H9 (cell line): ENCODE data around the gene OPALIN. TPM values are rescaled to one million over a fixed set of nuclear protein-coding genes. Genes with fewer than 3 reads are reported as not detected.

Experiments
- DNase-seq: peaks from one replicate; pipeline ENCODE4 v3.0.0-alpha.2; 2017
- H2AFZ ChIP-seq: one replicate; pipeline ENCODE4 v1.6.1; 2013; ENCODE audit warnings: mild to moderate bottlenecking, low read length, control low read depth, moderate library complexity
- H2AK5ac ChIP-seq: 2 replicates; pipeline ENCODE4 v1.6.1; 2013; ENCODE audit warnings: low read length, control low read depth, mixed read lengths; ENCODE audit not compliant: insufficient read length
- H2BK120ac ChIP-seq: one replicate; pipeline ENCODE4 v1.6.1; 2013; ENCODE audit warnings: low read depth, mild to moderate bottlenecking, low read length, control low read depth, inconsistent platforms; ENCODE audit not compliant: poor library complexity, severe bottlenecking
- H2BK12ac ChIP-seq: 2 replicates; pipeline ENCODE4 v1.6.1; 2013; ENCODE audit warnings: low read length, control low read depth, mixed read lengths, low read depth; ENCODE audit not compliant: insufficient read length
- H2BK15ac ChIP-seq: 2 replicates; pipeline ENCODE4 v1.6.1; 2013; ENCODE audit warnings: low read depth, low read length, control low read depth
- H2BK20ac ChIP-seq: one replicate; pipeline ENCODE4 v1.6.1; 2013; ENCODE audit warnings: low read depth, mild to moderate bottlenecking, low read length, control low read depth, inconsistent platforms; ENCODE audit not compliant: poor library complexity, severe bottlenecking
- H2BK5ac ChIP-seq: 2 replicates; pipeline ENCODE4 v1.6.1; 2013; ENCODE audit warnings: low read length, control low read depth, mixed read lengths; ENCODE audit not compliant: insufficient read length
- H3K14ac ChIP-seq: 2 replicates; pipeline ENCODE4 v1.6.1; 2013; ENCODE audit warnings: low read length, control low read depth; ENCODE audit not compliant: insufficient read depth
- H3K18ac ChIP-seq: 2 replicates; pipeline ENCODE4 v1.6.1; 2013; ENCODE audit warnings: low read depth, mild to moderate bottlenecking, mixed read lengths, low read length, control low read depth; ENCODE audit not compliant: insufficient read length
- H3K23ac ChIP-seq: 2 replicates; pipeline ENCODE4 v1.6.1; 2013; ENCODE audit warnings: low read length, control low read depth, mixed read lengths, low read depth; ENCODE audit not compliant: insufficient read length
- H3K23me2 ChIP-seq: 2 replicates; pipeline ENCODE4 v1.6.1; 2013; ENCODE audit warnings: low read depth, mild to moderate bottlenecking, mixed read lengths, low read length, control low read depth; ENCODE audit not compliant: insufficient read length, poor library complexity, severe bottlenecking
- H3K27ac ChIP-seq: 2 replicates; pipeline ENCODE4 v1.5.1; 2013; ENCODE audit warnings: low read length, control low read depth, mixed read lengths, low read depth; ENCODE audit not compliant: insufficient read length
- H3K27me3 ChIP-seq: 2 replicates; pipeline ENCODE4 v1.6.1; 2013; ENCODE audit warnings: low read length, control low read depth, inconsistent platforms; ENCODE audit not compliant: insufficient read depth
- H3K4ac ChIP-seq: 2 replicates; pipeline ENCODE4 v1.6.1; 2013; ENCODE audit warnings: low read depth, mild to moderate bottlenecking, control low read depth, inconsistent platforms, low read length, moderate library complexity
- H3K4me1 ChIP-seq: 2 replicates; pipeline ENCODE4 v1.6.1; 2013; ENCODE audit warnings: low read length, control low read depth, inconsistent platforms; ENCODE audit not compliant: insufficient read depth
- H3K4me2 ChIP-seq: 2 replicates; pipeline ENCODE4 v1.6.1; 2013; ENCODE audit warnings: low read length, control low read depth, mixed read lengths; ENCODE audit not compliant: insufficient read length, insufficient read depth
- H3K56ac ChIP-seq: 2 replicates; pipeline ENCODE4 v1.6.1; 2013; ENCODE audit warnings: low read depth, mild to moderate bottlenecking, mixed read lengths, low read length, control low read depth; ENCODE audit not compliant: insufficient read length
- H3K79me1 ChIP-seq: 2 replicates; pipeline ENCODE4 v1.6.1; 2013; ENCODE audit warnings: low read depth, mild to moderate bottlenecking, moderate library complexity, low read length, control low read depth, inconsistent platforms; ENCODE audit not compliant: insufficient read depth, poor library complexity, severe bottlenecking
- H3K79me2 ChIP-seq: 2 replicates; pipeline ENCODE4 v1.6.1; 2013; ENCODE audit warnings: low read length, control low read depth, inconsistent platforms; ENCODE audit not compliant: insufficient read depth
- H3K9ac ChIP-seq: 2 replicates; pipeline ENCODE4 v1.6.1; 2013; ENCODE audit warnings: low read length, control low read depth, mixed read lengths; ENCODE audit not compliant: insufficient read length; ENCODE audit errors: extremely low read depth
- H3K9me3 ChIP-seq: one replicate; pipeline ENCODE4 v1.6.1; 2013; ENCODE audit warnings: low read depth, low read length, inconsistent platforms; ENCODE audit not compliant: control insufficient read depth
- H3T11ph ChIP-seq: one replicate; pipeline ENCODE4 v1.6.1; 2013; ENCODE audit warnings: mild to moderate bottlenecking, low read length, control low read depth, inconsistent platforms
- H4K20me1 ChIP-seq: one replicate; pipeline ENCODE4 v1.6.1; 2013; ENCODE audit not compliant: control insufficient read depth, insufficient read length, insufficient read depth
- H4K5ac ChIP-seq: 2 replicates; pipeline ENCODE4 v1.6.1; 2013; ENCODE audit warnings: low read depth, mild to moderate bottlenecking, mixed read lengths, low read length, control low read depth; ENCODE audit not compliant: insufficient read length
- H4K8ac ChIP-seq: replicated peaks from 2 replicates; pipeline ENCODE4 v1.6.1; 2013; ENCODE audit warnings: low read length, control low read depth, mixed read lengths, low read depth; ENCODE audit not compliant: insufficient read length
- H4K91ac ChIP-seq: 2 replicates; pipeline ENCODE4 v1.6.1; 2013; ENCODE audit warnings: low read depth, mild to moderate bottlenecking, moderate library complexity, mixed read lengths, low read length, control low read depth; ENCODE audit not compliant: insufficient read length
- H3K27ac Mint-ChIP-seq, 3 experiments: 2 replicates in 2 of 3; 3 replicates in 1 of 3; pipeline ENCODE4 v1.8.0; 2020 to 2021; ENCODE audit warnings: mixed read lengths in 3 of 3, mild to moderate bottlenecking in 1 of 3, moderate library complexity in 1 of 3
- H3K27me3 Mint-ChIP-seq: 2 replicates; pipeline ENCODE4 v1.8.0; 2021; ENCODE audit warnings: low read depth, mild to moderate bottlenecking, moderate library complexity, mixed read lengths
- H3K36me3 Mint-ChIP-seq, 3 experiments: 2 replicates in 2 of 3; 3 replicates in 1 of 3; pipeline ENCODE4 v1.8.0; 2020 to 2021; ENCODE audit warnings: low read depth in 3 of 3, mixed read lengths in 3 of 3; ENCODE audit not compliant: insufficient read depth in 1 of 3
- H3K4me1 Mint-ChIP-seq, 2 experiments: 2 replicates each; pipeline ENCODE4 v1.8.0; 2020; ENCODE audit warnings: mixed read lengths in 2 of 2
- H3K4me3 Mint-ChIP-seq, 2 experiments: 2 replicates in 1 of 2; 3 replicates in 1 of 2; pipeline ENCODE4 v1.8.0; 2020 to 2021; ENCODE audit warnings: mild to moderate bottlenecking in 2 of 2, mixed read lengths in 2 of 2, moderate library complexity in 1 of 2
- H3K9me3 Mint-ChIP-seq, 2 experiments: 2 replicates in 1 of 2; 3 replicates in 1 of 2; pipeline ENCODE4 v1.8.0; 2020; ENCODE audit warnings: mild to moderate bottlenecking in 2 of 2, mixed read lengths in 2 of 2, moderate library complexity in 1 of 2
- CTCF ChIP-seq: fragments of 200-600 bp; sonication (generic); conservative IDR thresholded peaks from 3 replicates; pipeline ENCODE4 v1.8.0; 2021; ENCODE audit warnings: antibody characterized with exemption, mild to moderate bottlenecking
- WGBS: extraction: QIAGEN DNeasy Blood & Tissue Kit; methylation state at CpG from one replicate; pipeline ENCODE4 v1.1.7; 2013; ENCODE audit warnings: missing lambda C conversion rate, low lambda C conversion rate, mixed read lengths; ENCODE audit not compliant: insufficient read length; ENCODE audit errors: extremely low coverage; 5-methylcytosine and 5-hydroxymethylcytosine counted together
- total RNA-seq: library from RNA; stranded (reverse); gene quantifications from 2 replicates; pipeline ENCODE4 v1.2.1, GENCODE V29; 2021

The OPALIN gene
- total RNA-seq, 1 experiment from 2014 or later = not detected

GRCh38 chr10:96389785-96390184 lies 31.0 kb upstream of the OPALIN start:
- Histone ChIP-seq H3K23ac (no peak overlapping the region), H3K18ac (no peak overlapping the region), H2AFZ (no peak overlapping the region), H4K20me1 (no peaks in the 10 kb centered on the region), H4K8ac (no peak overlapping the region), H3K27me3 (no peaks in the 10 kb centered on the region), H3K4ac (no peak overlapping the region), H3K56ac (no peak overlapping the region), H4K91ac (no peak overlapping the region), H3K4me1 (no peaks in the 10 kb centered on the region), H2BK15ac (no peak overlapping the region), H2BK5ac (no peak overlapping the region), H3K27ac (no peak overlapping the region), H3T11ph (no peak overlapping the region), H3K4me2 (no peak overlapping the region), H3K23me2 (no peaks in the 10 kb centered on the region), H2BK120ac (no peak overlapping the region), H3K9ac (no peak overlapping the region), H4K5ac (no peak overlapping the region), H3K79me1 (no peaks in the 10 kb centered on the region), H2BK20ac (no peak overlapping the region), H2BK12ac (no peak overlapping the region), H3K79me2 (no peaks in the 10 kb centered on the region), H2AK5ac (no peak overlapping the region), H3K14ac (no peak overlapping the region), H3K9me3 (no peaks in the 10 kb centered on the region)
- H3K27me3 Mint-ChIP-seq = peaks cover 7% of the 10 kb centered on the region
- no peak overlapping the region for H3K4me3 Mint-ChIP-seq
- TF ChIP-seq CTCF = no peak
- DNase-seq = no peak
- no CpG with 5 or more reads among the region's 5 CpGs for WGBS
- H3K4me1 Mint-ChIP-seq = no peaks in the 10 kb centered on the region
- H3K27ac Mint-ChIP-seq = no peak overlapping the region
- peaks cover 0 to 2% (median 0%) of the 10 kb centered on the region in 3 experiments; a peak in 1 of 7 replicates for H3K36me3 Mint-ChIP-seq
- no peaks in the 10 kb centered on the region for H3K9me3 Mint-ChIP-seq
